ENCODE measurements around the gene CHCHD3.
A peak's percentile ranks its signal among the peaks of the same experiment; 100 is the strongest.

The CHCHD3 gene

GRCh38 chr7:132869166-132869861 lies 212.6 kb downstream of the CHCHD3 start:
- DNase-seq (ENCODE audit: low spot score) (no peak), FAIRE-seq (no peak)

GRCh38 chr7:132866551-132866950 lies 215.3 kb downstream of the CHCHD3 start:
- DNase-seq (ENCODE audit: low spot score) (no peak), FAIRE-seq (no peak)

- DNase-seq (ENCODE audit: low spot score) (no peak), FAIRE-seq (no peak)
These were observed 215.8 kb downstream of the CHCHD3 start for GRCh38 chr7:132866144-132866531.

- DNase-seq (ENCODE audit: low spot score): no peak
- FAIRE-seq: no peak
These were observed 216.3 kb downstream of the CHCHD3 start for GRCh38 chr7:132865366-132866143.

GRCh38 chr7:132861940-132862554 lies 219.8 kb downstream of the CHCHD3 start:
- FAIRE-seq (no peak), DNase-seq (ENCODE audit: low spot score) (no peak)

GRCh38 chr7:132861424-132861823 lies 220.5 kb downstream of the CHCHD3 start:
- FAIRE-seq (no peak), DNase-seq (ENCODE audit: low spot score) (no peak)

GRCh38 chr7:132859199-132859598 lies 222.7 kb downstream of the CHCHD3 start:
- DNase-seq (ENCODE audit: low spot score): no peak
- no peak for FAIRE-seq

- DNase-seq (ENCODE audit: low spot score): no peak
- FAIRE-seq: no peak
These were observed 223.1 kb downstream of the CHCHD3 start for GRCh38 chr7:132858760-132859159.

- FAIRE-seq (no peak), DNase-seq (ENCODE audit: low spot score) (no peak)
These were observed 223.6 kb downstream of the CHCHD3 start for GRCh38 chr7:132858251-132858650.

GRCh38 chr7:132857703-132858102 lies 224.2 kb downstream of the CHCHD3 start:
- no peak for DNase-seq (ENCODE audit: low spot score)
- no peak for FAIRE-seq

- FAIRE-seq: no peak
These were observed 224.9 kb downstream of the CHCHD3 start for GRCh38 chr7:132857031-132857430.

GRCh38 chr7:132856416-132856815 lies 225.5 kb downstream of the CHCHD3 start:
- no peak for FAIRE-seq
- no peak for DNase-seq (ENCODE audit: low spot score)

More at GRCh38 chr7:132857031-132857430, 224.9 kb downstream of the CHCHD3 start:
- no peak for DNase-seq (ENCODE audit: low spot score)

- DNase-seq (ENCODE audit: low spot score) (no peak), FAIRE-seq (no peak)
These were observed 226.0 kb downstream of the CHCHD3 start for GRCh38 chr7:132855901-132856300.

GRCh38 chr7:132854238-132854637 lies 227.7 kb downstream of the CHCHD3 start:
- DNase-seq (ENCODE audit: low spot score): no peak

GRCh38 chr7:132847376-132847775 lies 234.5 kb downstream of the CHCHD3 start:
- FAIRE-seq (no peak), DNase-seq (ENCODE audit: low spot score) (no peak)

More at GRCh38 chr7:132854238-132854637, 227.7 kb downstream of the CHCHD3 start:
- FAIRE-seq: no peak

- FAIRE-seq (no peak), DNase-seq (ENCODE audit: low spot score) (no peak)
These were observed 235.8 kb downstream of the CHCHD3 start for GRCh38 chr7:132846086-132846485.

- FAIRE-seq (no peak), DNase-seq (ENCODE audit: low spot score) (no peak)
These were observed 239.4 kb downstream of the CHCHD3 start for GRCh38 chr7:132842478-132842877.

- FAIRE-seq (no peak), DNase-seq (ENCODE audit: low spot score) (no peak)
These were observed 241.7 kb downstream of the CHCHD3 start for GRCh38 chr7:132840199-132840598.

- no peak for DNase-seq (ENCODE audit: low spot score)
- FAIRE-seq: no peak
These were observed 243.6 kb downstream of the CHCHD3 start for GRCh38 chr7:132838313-132838712.

GRCh38 chr7:132837529-132837928 lies 244.4 kb downstream of the CHCHD3 start:
- no peak for FAIRE-seq
- no peak for DNase-seq (ENCODE audit: low spot score)

GRCh38 chr7:132836746-132837145 lies 245.1 kb downstream of the CHCHD3 start:
- DNase-seq (ENCODE audit: low spot score) (peak; percentile 76), FAIRE-seq (peak; percentile 94)

- DNase-seq (ENCODE audit: low spot score) (no peak), FAIRE-seq (no peak)
These were observed 250.9 kb downstream of the CHCHD3 start for GRCh38 chr7:132830941-132831340.
